HepG2 (cell line): Measurements from ENCODE around the gene SLC25A45. TPM values are rescaled to one million over a fixed set of nuclear protein-coding genes. Genes with fewer than 3 reads are reported as not detected.

Experiments used
- DBP ChIP-seq: sonication (generic); formaldehyde crosslinking; IDR thresholded peaks from 2 replicates; pipeline ENCODE4 v1.4.0; 2020; ENCODE audit warnings: missing genetic modification reagents; ENCODE audit errors: not compliant biosample characterization
- IKZF1 ChIP-seq: fragments of 450-650 bp; IDR thresholded peaks from 2 replicates; pipeline ENCODE4 v1.7.1; 2016
- KLF16 ChIP-seq, 2 experiments: sonication (generic) in 1 of 2; formaldehyde crosslinking in 1 of 2; IDR thresholded peaks; 2 replicates each; pipeline versions ENCODE4 v1.6.1 to v1.8.0; 2016 to 2023; ENCODE audit warnings: missing genetic modification reagents in 2 of 2, missing compliant biosample characterization in 1 of 2
- MED1 ChIP-seq: sonication (generic); formaldehyde crosslinking; IDR thresholded peaks from 2 replicates; pipeline ENCODE4 v1.4.0; 2020; ENCODE audit warnings: missing genetic modification reagents
- NFAT5 ChIP-seq: sonication (generic); formaldehyde crosslinking; IDR thresholded peaks from 2 replicates; pipeline ENCODE4 v1.4.0; 2020; ENCODE audit warnings: missing genetic modification reagents
- NFATC3 ChIP-seq: sonication (generic); formaldehyde crosslinking; IDR thresholded peaks from 2 replicates; pipeline ENCODE4 v1.5.1; 2020; ENCODE audit warnings: mild to moderate bottlenecking, missing genetic modification reagents
- REL ChIP-seq: sonication (generic); formaldehyde crosslinking; conservative IDR thresholded peaks from 2 replicates; pipeline ENCODE4 v1.8.0; 2022; ENCODE audit warnings: mild to moderate bottlenecking, missing genetic modification reagents, moderate library complexity
- SRSF4 ChIP-seq: fragments of 200-400 bp; formaldehyde crosslinking; IDR thresholded peaks from one replicate; pipeline ENCODE4 v1.6.1; 2018; ENCODE audit warnings: mild to moderate bottlenecking, low read depth, low read length, moderate library complexity; ENCODE audit not compliant: poor library complexity, severe bottlenecking
- TBX2 ChIP-seq: sonication (generic); formaldehyde crosslinking; IDR thresholded peaks from 2 replicates; pipeline ENCODE4 v1.5.0; 2020; ENCODE audit warnings: missing genetic modification reagents, mild to moderate bottlenecking, borderline replicate concordance
- TMF1 ChIP-seq: sonication (generic); formaldehyde crosslinking; IDR thresholded peaks from 2 replicates; pipeline ENCODE4 v1.8.1; 2022; ENCODE audit warnings: low read depth, missing genetic modification reagents
- ZBED4 ChIP-seq: sonication (generic); formaldehyde crosslinking; IDR thresholded peaks from 2 replicates; pipeline ENCODE4 v1.4.0; 2020; ENCODE audit warnings: missing genetic modification reagents, borderline replicate concordance
- ZFP91 ChIP-seq: sonication (generic); formaldehyde crosslinking; IDR thresholded peaks from 2 replicates; pipeline ENCODE4 v1.9.0; 2022; ENCODE audit warnings: missing genetic modification reagents, mild to moderate bottlenecking, borderline replicate concordance
- ZNF335 ChIP-seq: sonication (generic); formaldehyde crosslinking; IDR thresholded peaks from 2 replicates; pipeline ENCODE4 v1.4.0; 2020; ENCODE audit warnings: missing genetic modification reagents
- ZNF709 ChIP-seq: sonication (generic); formaldehyde crosslinking; IDR thresholded peaks from 2 replicates; pipeline ENCODE4 v1.5.0; 2020; ENCODE audit warnings: mild to moderate bottlenecking, missing genetic modification reagents
- ZNF746 ChIP-seq: sonication (generic); formaldehyde crosslinking; IDR thresholded peaks from 2 replicates; pipeline ENCODE4 v1.8.0; 2022; ENCODE audit warnings: mild to moderate bottlenecking, missing genetic modification reagents
- ZNF749 ChIP-seq: sonication (generic); formaldehyde crosslinking; IDR thresholded peaks from 2 replicates; pipeline ENCODE4 v1.8.0; 2022; ENCODE audit warnings: mild to moderate bottlenecking, missing genetic modification reagents, moderate library complexity, borderline replicate concordance
- polyA plus RNA-seq, 8 experiments: library from polyadenylated mRNA; depleted of rRNA in 3 of 8; stranded (reverse) in 7 of 8; unstranded in 1 of 8; fragments of >200 nt; fragmentation: Illumina TruSeq in 4 of 8; extraction: Trizol in 4 of 8; gene quantifications; 2 replicates each; pipeline versions ENCODE4 v1.2.1 to v1.2.3, GENCODE V29; 2011 to 2016; ENCODE audit warnings: low read depth in 4 of 8, missing spikeins in 1 of 8, mixed read lengths in 1 of 8; ENCODE audit not compliant: insufficient read depth in 1 of 8
- total RNA-seq, 5 experiments: library from RNA; depleted of rRNA; stranded (reverse); fragments of >200 nt; fragmentation: Illumina TruSeq; extraction: Trizol; gene quantifications; 2 replicates each; pipeline ENCODE4 v1.2.3, GENCODE V29; 2016; ENCODE audit warnings: low read depth in 1 of 5

The SLC25A45 gene
- total and polyA plus RNA-seq, 2 of the 13 experiments (the other 11 are each of a cell fraction or from before 2014, with no cell fraction given), result 1.2 to 3.4 TPM

GRCh38 chr11:65422633-65423515, 40.4 kb upstream of the SLC25A45 start, which contains the start of gene NEAT1 (continued):
- TF ChIP-seq REL (no peak), ZNF746 (CRISPR knock-in tag) (peak; percentile 90), KLF16 (CRISPR knock-in tag; IDR thresholded peaks at IDR 0.05) (peak in 1 of 2 experiments; percentile 92; a peak in 2 of 4 replicates), TBX2 (peak; percentile 18), ZBED4 (CRISPR knock-in tag) (peak; percentile 17; the same call in 1 of the 2 replicates), IKZF1 (no peak), NFATC3 (0 out of 2 replicates have a peak, but pooled peaks have one; percentile 71), SRSF4 (peak; percentile 82), ZNF709 (CRISPR knock-in tag) (no peak; the same call in 1 of the 2 replicates), TMF1 (CRISPR knock-in tag) (peak; percentile 53; the same call in 1 of the 2 replicates), MED1 (CRISPR knock-in tag) (peak; percentile 82), NFAT5 (no peak; the same call in 1 of the 2 replicates), ZFP91 (peak; percentile 70), ZNF335 (CRISPR knock-in tag) (no peak), ZNF749 (CRISPR knock-in tag) (no peak; the same call in 1 of the 2 replicates), DBP (CRISPR knock-in tag) (no peak)
